ENCODE results near the gene ASAP3.

ASAP3 gene

DNA sequence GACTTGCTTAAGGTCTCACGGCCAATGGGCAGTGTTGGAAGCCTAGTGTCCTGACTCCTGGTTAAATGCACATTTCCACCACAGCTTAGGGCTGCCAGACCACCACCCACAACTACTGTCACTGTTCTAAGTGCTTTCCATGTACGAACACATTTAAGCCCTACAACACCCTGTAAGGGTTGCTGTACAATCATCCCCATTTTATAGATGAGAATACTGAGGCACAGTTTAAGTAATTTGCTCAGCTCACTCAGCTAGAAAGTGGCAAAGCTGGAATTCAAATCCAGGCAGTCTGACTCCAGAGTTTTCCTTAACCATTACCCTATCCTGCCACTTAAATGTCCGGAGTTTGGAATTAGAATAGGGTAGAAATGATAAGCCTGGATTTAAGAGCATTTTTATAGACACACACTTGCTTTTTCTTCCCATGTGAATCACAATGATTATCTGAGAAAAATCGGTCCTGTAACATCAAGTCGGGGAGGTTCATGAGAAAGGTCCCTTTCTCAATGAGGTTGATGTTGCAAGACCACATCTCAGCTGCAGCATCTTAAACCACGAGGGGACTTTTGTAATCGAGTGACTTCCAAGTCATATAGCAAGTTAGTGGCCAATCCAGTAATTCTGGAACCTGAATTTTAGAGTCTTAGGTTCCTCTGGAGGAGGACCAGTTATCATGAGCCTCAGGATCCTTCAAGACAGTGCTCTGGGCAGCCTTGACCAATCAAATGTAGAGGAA lies 38.4 kb upstream of the ASAP3 start:
- peak overlapping the region; percentile 7; the same call in 1 of the 2 replicates for H3K4me2 ChIP-seq (ENCODE audit: low read length)
- TF ChIP-seq EZH2phosphoT487 (IDR thresholded peaks at IDR 0.05; ENCODE audit: low read depth) (no peak), CTCF (IDR thresholded peaks at IDR 0.05; ENCODE audit: low read depth, low read length) (no peak)
- H3K27ac ChIP-seq (ENCODE audit: low read length), result no peak overlapping the region
- peaks cover 15% of the 10 kb centered on the region for H4K20me1 ChIP-seq (ENCODE audit: insufficient read depth, low read length)
- H2AFZ ChIP-seq (ENCODE audit: low read depth, low read length), result no peak overlapping the region
- H3K36me3 ChIP-seq (replicated peaks; ENCODE audit: low read depth, low read length), result no peaks in the 10 kb centered on the region
- no peak overlapping the region for H3K4me3 ChIP-seq (ENCODE audit: low read length)
- H3K27me3 ChIP-seq (ENCODE audit: low read depth, low read length), result no peaks in the 10 kb centered on the region
- 0 out of 2 replicates have a peak, but pooled peaks cover 11% of the 10 kb centered on the region for H3K79me2 ChIP-seq (ENCODE audit: low read length)
- H3K9ac ChIP-seq (ENCODE audit: low read length), result no peak overlapping the region
- H3K4me1 ChIP-seq (ENCODE audit: low read length), result peaks cover 34% of the 10 kb centered on the region
- H3K9me3 ChIP-seq (ENCODE audit: insufficient read depth, low read length), result no peaks in the 10 kb centered on the region

GRCh38 chr1:23521588-23521987 lies 37.6 kb upstream of the ASAP3 start:
- TF ChIP-seq CTCF (IDR thresholded peaks at IDR 0.05; ENCODE audit: low read depth, low read length), result no peak
- TF ChIP-seq EZH2phosphoT487 (IDR thresholded peaks at IDR 0.05; ENCODE audit: low read depth), result no peak
- no peak overlapping the region for H3K9ac ChIP-seq (ENCODE audit: low read length)
- no peak overlapping the region for H2AFZ ChIP-seq (ENCODE audit: low read depth, low read length)
- H4K20me1 ChIP-seq (ENCODE audit: insufficient read depth, low read length), result peaks cover 9% of the 10 kb centered on the region; the same call in 1 of the 2 replicates
- H3K9me3 ChIP-seq (ENCODE audit: insufficient read depth, low read length), result no peaks in the 10 kb centered on the region
- H3K4me1 ChIP-seq (ENCODE audit: low read length), result peaks cover 33% of the 10 kb centered on the region
- H3K4me3 ChIP-seq (ENCODE audit: low read length), result no peak overlapping the region
- 0 out of 2 replicates have a peak, but pooled peaks cover 9% of the 10 kb centered on the region for H3K79me2 ChIP-seq (ENCODE audit: low read length)
- H3K36me3 ChIP-seq (replicated peaks; ENCODE audit: low read depth, low read length), result no peaks in the 10 kb centered on the region
- H3K27me3 ChIP-seq (ENCODE audit: low read depth, low read length), result no peaks in the 10 kb centered on the region
- no peak overlapping the region for H3K4me2 ChIP-seq (ENCODE audit: low read length)
- no peak overlapping the region for H3K27ac ChIP-seq (ENCODE audit: low read length)

GRCh38 chr1:23517581-23517980 lies 33.6 kb upstream of the ASAP3 start:
- H3K9me3 ChIP-seq (ENCODE audit: insufficient read depth, low read length), result no peaks in the 10 kb centered on the region
- no peaks in the 10 kb centered on the region for H3K36me3 ChIP-seq (replicated peaks; ENCODE audit: low read depth, low read length)
- H3K4me3 ChIP-seq (ENCODE audit: low read length), result no peak overlapping the region
- no peaks in the 10 kb centered on the region for H4K20me1 ChIP-seq (ENCODE audit: insufficient read depth, low read length)
- no peak overlapping the region for H3K4me2 ChIP-seq (ENCODE audit: low read length)
- no peak for TF ChIP-seq EZH2phosphoT487 (IDR thresholded peaks at IDR 0.05; ENCODE audit: low read depth)
- TF ChIP-seq CTCF (IDR thresholded peaks at IDR 0.05; ENCODE audit: low read depth, low read length), result no peak
- H3K9ac ChIP-seq (ENCODE audit: low read length), result no peak overlapping the region
- no peak overlapping the region for H2AFZ ChIP-seq (ENCODE audit: low read depth, low read length)
- peaks cover 5% of the 10 kb centered on the region for H3K4me1 ChIP-seq (ENCODE audit: low read length)
- no peaks in the 10 kb centered on the region for H3K79me2 ChIP-seq (ENCODE audit: low read length)
- no peaks in the 10 kb centered on the region for H3K27me3 ChIP-seq (ENCODE audit: low read depth, low read length)
- H3K27ac ChIP-seq (ENCODE audit: low read length), result no peak overlapping the region

DNA sequence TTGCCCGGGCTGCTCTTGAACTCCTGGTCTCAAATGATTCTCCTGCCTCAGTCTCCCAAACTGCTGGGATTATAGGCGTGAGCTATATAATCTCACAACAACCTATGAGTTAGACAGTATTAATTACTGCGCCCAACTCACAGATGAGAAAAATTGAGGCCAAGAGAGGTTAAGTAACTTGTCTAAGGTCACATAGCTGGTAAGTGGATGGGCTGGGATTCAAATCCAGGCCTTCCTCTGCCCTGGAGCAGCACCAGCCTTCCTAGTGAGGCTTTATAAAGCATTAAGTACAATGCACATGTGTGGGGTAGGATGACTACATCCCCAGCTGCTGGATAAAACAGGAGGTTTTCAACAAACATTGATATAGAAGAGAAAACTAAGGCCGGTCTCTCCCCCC lies 31.9 kb upstream of the ASAP3 start:
- TF ChIP-seq EZH2phosphoT487 (IDR thresholded peaks at IDR 0.05; ENCODE audit: low read depth) (no peak), CTCF (IDR thresholded peaks at IDR 0.05; ENCODE audit: low read depth, low read length) (no peak)
- H3K27me3 ChIP-seq (ENCODE audit: low read depth, low read length), result no peaks in the 10 kb centered on the region
- H3K4me1 ChIP-seq (ENCODE audit: low read length), result peaks cover 2% of the 10 kb centered on the region
- H3K9ac ChIP-seq (ENCODE audit: low read length), result no peak overlapping the region
- no peak overlapping the region for H3K27ac ChIP-seq (ENCODE audit: low read length)
- no peaks in the 10 kb centered on the region for H3K9me3 ChIP-seq (ENCODE audit: insufficient read depth, low read length)
- no peak overlapping the region for H3K4me2 ChIP-seq (ENCODE audit: low read length)
- no peaks in the 10 kb centered on the region for H3K36me3 ChIP-seq (replicated peaks; ENCODE audit: low read depth, low read length)
- no peak overlapping the region for H3K4me3 ChIP-seq (ENCODE audit: low read length)
- no peak overlapping the region for H2AFZ ChIP-seq (ENCODE audit: low read depth, low read length)
- H3K79me2 ChIP-seq (ENCODE audit: low read length), result no peaks in the 10 kb centered on the region
- no peaks in the 10 kb centered on the region for H4K20me1 ChIP-seq (ENCODE audit: insufficient read depth, low read length)
